ENCODE measurements around the gene KSR1.
A peak's percentile ranks its signal among the peaks of the same experiment; 100 is the strongest.
"Not testable (repeated sequence)": the region's sequence is repeated elsewhere in the genome, so short reads cannot be mapped to it uniquely, and the experiment has no call there.

The KSR1 gene

DNA sequence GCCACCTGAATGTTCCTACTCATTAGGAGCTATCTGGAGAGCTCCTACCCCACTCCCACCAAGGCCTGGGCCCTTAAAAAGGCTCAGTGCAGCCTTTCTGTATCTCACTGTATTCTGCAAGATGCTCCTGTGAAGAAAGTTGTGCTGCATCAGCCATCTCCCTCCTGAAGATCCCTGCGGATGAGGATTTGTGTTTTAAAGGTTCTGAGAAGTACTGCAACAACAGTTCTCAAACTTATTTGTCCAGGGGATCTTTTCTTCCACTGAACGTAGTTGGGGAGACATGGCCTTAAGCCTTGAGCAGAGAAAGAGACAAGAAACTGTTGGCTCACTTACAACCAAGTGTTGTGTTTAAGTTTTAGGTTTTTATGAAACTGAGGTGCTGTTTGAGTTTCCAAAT lies 9.6 kb downstream of the KSR1 start:
- H3K23ac ChIP-seq (ENCODE audit: low read length); H2BK15ac ChIP-seq (replicated peaks; ENCODE audit: low read depth); H4K8ac ChIP-seq (ENCODE audit: low read depth, low read length); H3K4me2 ChIP-seq (ENCODE audit: low read length); H4K5ac ChIP-seq (ENCODE audit: low read length); H3K4me3 ChIP-seq (ENCODE audit: low read length); H3K36me3 ChIP-seq (ENCODE audit: control insufficient read depth, insufficient read depth, low read length); H2BK120ac ChIP-seq (ENCODE audit: low read depth, low read length); H2BK5ac ChIP-seq (ENCODE audit: low read length); H3K27ac ChIP-seq (ENCODE audit: low read depth, low read length); H3K4ac ChIP-seq (ENCODE audit: low read depth, low read length); DNase-seq; H2AK5ac ChIP-seq (ENCODE audit: low read length); H3K18ac ChIP-seq (ENCODE audit: low read length); H3K9ac ChIP-seq (ENCODE audit: low read length); H3K4me1 ChIP-seq (ENCODE audit: control insufficient read depth, low read depth, low read length); H3K27me3 ChIP-seq (ENCODE audit: insufficient read depth, low read length, poor library complexity); H3K56ac ChIP-seq (ENCODE audit: low read length): not testable (repeated sequence)
- no CpG with 5 or more reads among the region's 2 CpGs for WGBS (ENCODE audit: extremely low coverage, insufficient coverage, low lambda C conversion rate)
- H3K79me1 ChIP-seq (ENCODE audit: low read length), result peaks cover 15% of the 10 kb centered on the region
- H3K79me2 ChIP-seq (ENCODE audit: control insufficient read depth, insufficient read depth, low read length), result peaks cover 61% of the 10 kb centered on the region

DNA sequence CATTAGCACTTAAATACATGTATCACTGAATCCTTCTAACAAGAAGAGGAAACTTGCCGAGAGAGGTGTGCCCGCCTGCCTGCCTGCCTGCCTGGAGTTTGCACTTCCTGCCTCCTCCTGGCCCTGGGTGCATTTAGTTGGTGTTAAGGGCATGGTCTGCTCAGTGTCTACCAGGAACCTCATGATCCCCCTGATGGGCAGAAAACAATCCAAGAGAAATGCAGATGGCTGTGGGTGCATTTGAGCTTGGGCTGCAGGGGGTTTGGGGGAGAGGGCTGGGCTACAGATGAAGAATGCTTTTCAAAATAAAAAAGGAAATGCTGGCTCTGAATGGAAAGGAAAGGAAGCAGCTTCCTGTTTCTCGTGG lies 10.1 kb downstream of the KSR1 start:
- WGBS (ENCODE audit: extremely low coverage, insufficient coverage, low lambda C conversion rate), result no CpG with 5 or more reads among the region's 3 CpGs
- Histone ChIP-seq H3K27ac (ENCODE audit: low read depth, low read length) (peak overlapping the region; percentile 26), H3K79me1 (ENCODE audit: low read length) (peaks cover 17% of the 10 kb centered on the region), H2BK5ac (ENCODE audit: low read length) (no peak overlapping the region), H3K79me2 (ENCODE audit: control insufficient read depth, insufficient read depth, low read length) (peaks cover 64% of the 10 kb centered on the region), H4K8ac (ENCODE audit: low read depth, low read length) (no peak overlapping the region), H4K5ac (ENCODE audit: low read length) (no peak overlapping the region), H3K18ac (ENCODE audit: low read length) (peak overlapping the region; percentile 44), H3K4me3 (ENCODE audit: low read length) (no peak overlapping the region), H3K4me2 (ENCODE audit: low read length) (no peak overlapping the region), H3K56ac (ENCODE audit: low read length) (no peak overlapping the region), H3K9ac (ENCODE audit: low read length) (no peak overlapping the region), H3K4ac (ENCODE audit: low read depth, low read length) (no peak overlapping the region), H2AK5ac (ENCODE audit: low read length) (no peak overlapping the region), H3K23ac (ENCODE audit: low read length) (no peak overlapping the region), H2BK15ac (replicated peaks; ENCODE audit: low read depth) (no peak overlapping the region), H2BK120ac (ENCODE audit: low read depth, low read length) (no peak overlapping the region), H3K27me3 (ENCODE audit: insufficient read depth, low read length, poor library complexity) (no peaks in the 10 kb centered on the region), H3K36me3 (ENCODE audit: control insufficient read depth, insufficient read depth, low read length) (no peaks in the 10 kb centered on the region), H3K4me1 (ENCODE audit: control insufficient read depth, low read depth, low read length) (peaks cover 5% of the 10 kb centered on the region)
- DNase-seq, result no peak

DNA sequence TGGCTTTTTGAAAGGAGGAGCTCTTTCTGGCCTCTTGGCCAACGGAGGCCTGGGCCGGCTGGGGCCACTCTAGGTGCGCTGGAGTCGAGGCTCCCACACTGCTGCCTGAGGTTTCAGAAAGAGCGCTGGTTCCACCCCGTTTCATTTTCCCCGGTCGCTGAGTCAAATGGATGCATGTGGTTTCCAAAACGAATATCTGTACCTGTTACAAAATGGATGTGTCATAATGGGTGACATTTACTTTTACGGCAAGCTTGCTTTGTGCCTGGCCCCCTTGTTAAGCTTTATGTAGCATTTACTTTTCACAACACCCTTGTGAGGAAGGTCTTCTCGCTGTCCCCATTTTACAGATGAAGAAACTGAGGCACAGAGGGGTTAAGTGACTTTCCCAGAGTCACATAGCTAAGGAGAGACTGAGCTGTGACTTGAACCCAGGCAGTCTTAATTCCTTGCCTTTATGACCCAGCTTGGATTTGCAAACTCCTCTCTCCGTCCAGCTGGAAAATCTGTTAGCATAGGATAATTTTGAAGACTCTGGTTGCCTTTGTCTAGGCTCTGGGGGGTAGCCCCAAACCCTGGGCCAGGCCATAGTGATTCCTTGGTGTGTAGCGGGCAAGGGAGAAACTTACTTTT lies 10.6 kb downstream of the KSR1 start:
- DNase-seq, result no peak
- Histone ChIP-seq H3K18ac (ENCODE audit: low read length) (peak overlapping the region; percentile 44), H3K4me3 (ENCODE audit: low read length) (no peak overlapping the region), H2AK5ac (ENCODE audit: low read length) (no peak overlapping the region), H3K27me3 (ENCODE audit: insufficient read depth, low read length, poor library complexity) (no peaks in the 10 kb centered on the region), H3K4me2 (ENCODE audit: low read length) (no peak overlapping the region), H2BK15ac (replicated peaks; ENCODE audit: low read depth) (no peak overlapping the region), H3K9ac (ENCODE audit: low read length) (no peak overlapping the region), H3K27ac (ENCODE audit: low read depth, low read length) (peak overlapping the region; percentile 26), H2BK120ac (ENCODE audit: low read depth, low read length) (no peak overlapping the region), H3K79me2 (ENCODE audit: control insufficient read depth, insufficient read depth, low read length) (peaks cover 66% of the 10 kb centered on the region), H3K36me3 (ENCODE audit: control insufficient read depth, insufficient read depth, low read length) (no peaks in the 10 kb centered on the region), H4K5ac (ENCODE audit: low read length) (no peak overlapping the region), H3K79me1 (ENCODE audit: low read length) (peaks cover 21% of the 10 kb centered on the region), H3K56ac (ENCODE audit: low read length) (no peak overlapping the region), H3K4ac (ENCODE audit: low read depth, low read length) (peak overlapping the region; percentile 18), H3K23ac (ENCODE audit: low read length) (peak overlapping the region; percentile 15), H2BK5ac (ENCODE audit: low read length) (no peak overlapping the region), H4K8ac (ENCODE audit: low read depth, low read length) (no peak overlapping the region), H3K4me1 (ENCODE audit: control insufficient read depth, low read depth, low read length) (peaks cover 5% of the 10 kb centered on the region)
- no CpG with 5 or more reads among the region's 13 CpGs for WGBS (ENCODE audit: extremely low coverage, insufficient coverage, low lambda C conversion rate)

DNA sequence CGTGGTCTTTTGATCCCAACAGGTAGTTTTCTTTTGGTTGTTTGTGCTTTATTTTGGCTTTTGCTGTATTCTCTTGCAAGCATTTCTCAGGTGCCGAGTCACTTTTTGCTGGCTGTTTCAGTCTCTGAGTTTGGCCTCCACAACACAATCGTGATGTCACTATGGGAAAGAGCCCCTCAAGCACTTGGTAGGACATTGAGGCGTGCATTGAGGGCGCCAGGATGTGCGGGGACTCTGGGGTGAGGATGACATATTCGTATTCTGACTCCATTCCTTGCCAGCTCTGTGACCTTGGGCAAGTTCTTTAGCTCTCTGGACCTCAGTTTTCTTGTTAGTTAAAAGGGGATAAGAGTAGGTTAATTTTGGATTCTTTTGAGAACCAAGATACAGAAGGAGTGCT lies 13.0 kb downstream of the KSR1 start:
- H3K18ac ChIP-seq (ENCODE audit: low read length), result no peak overlapping the region
- H4K5ac ChIP-seq (ENCODE audit: low read length), result no peak overlapping the region
- no peak overlapping the region for H2BK120ac ChIP-seq (ENCODE audit: low read depth, low read length)
- H3K27me3 ChIP-seq (ENCODE audit: insufficient read depth, low read length, poor library complexity), result no peaks in the 10 kb centered on the region
- peaks cover 62% of the 10 kb centered on the region for H3K79me2 ChIP-seq (ENCODE audit: control insufficient read depth, insufficient read depth, low read length)
- DNase-seq, result no peak
- no peaks in the 10 kb centered on the region for H3K36me3 ChIP-seq (ENCODE audit: control insufficient read depth, insufficient read depth, low read length)
- H3K4ac ChIP-seq (ENCODE audit: low read depth, low read length), result no peak overlapping the region
- H3K4me2 ChIP-seq (ENCODE audit: low read length), result no peak overlapping the region
- H3K23ac ChIP-seq (ENCODE audit: low read length), result no peak overlapping the region
- WGBS (ENCODE audit: extremely low coverage, insufficient coverage, low lambda C conversion rate), result no CpG with 5 or more reads among the region's 7 CpGs
- no peak overlapping the region for H3K9ac ChIP-seq (ENCODE audit: low read length)
- no peak overlapping the region for H2AK5ac ChIP-seq (ENCODE audit: low read length)
- no peak overlapping the region for H2BK5ac ChIP-seq (ENCODE audit: low read length)
- H3K4me3 ChIP-seq (ENCODE audit: low read length), result no peak overlapping the region
- no peak overlapping the region for H4K8ac ChIP-seq (ENCODE audit: low read depth, low read length)
- peaks cover 23% of the 10 kb centered on the region for H3K79me1 ChIP-seq (ENCODE audit: low read length)
- H3K4me1 ChIP-seq (ENCODE audit: control insufficient read depth, low read depth, low read length), result peaks cover 16% of the 10 kb centered on the region
- H3K27ac ChIP-seq (ENCODE audit: low read depth, low read length), result no peak overlapping the region
- H3K56ac ChIP-seq (ENCODE audit: low read length), result no peak overlapping the region
- no peak overlapping the region for H2BK15ac ChIP-seq (replicated peaks; ENCODE audit: low read depth)

DNA sequence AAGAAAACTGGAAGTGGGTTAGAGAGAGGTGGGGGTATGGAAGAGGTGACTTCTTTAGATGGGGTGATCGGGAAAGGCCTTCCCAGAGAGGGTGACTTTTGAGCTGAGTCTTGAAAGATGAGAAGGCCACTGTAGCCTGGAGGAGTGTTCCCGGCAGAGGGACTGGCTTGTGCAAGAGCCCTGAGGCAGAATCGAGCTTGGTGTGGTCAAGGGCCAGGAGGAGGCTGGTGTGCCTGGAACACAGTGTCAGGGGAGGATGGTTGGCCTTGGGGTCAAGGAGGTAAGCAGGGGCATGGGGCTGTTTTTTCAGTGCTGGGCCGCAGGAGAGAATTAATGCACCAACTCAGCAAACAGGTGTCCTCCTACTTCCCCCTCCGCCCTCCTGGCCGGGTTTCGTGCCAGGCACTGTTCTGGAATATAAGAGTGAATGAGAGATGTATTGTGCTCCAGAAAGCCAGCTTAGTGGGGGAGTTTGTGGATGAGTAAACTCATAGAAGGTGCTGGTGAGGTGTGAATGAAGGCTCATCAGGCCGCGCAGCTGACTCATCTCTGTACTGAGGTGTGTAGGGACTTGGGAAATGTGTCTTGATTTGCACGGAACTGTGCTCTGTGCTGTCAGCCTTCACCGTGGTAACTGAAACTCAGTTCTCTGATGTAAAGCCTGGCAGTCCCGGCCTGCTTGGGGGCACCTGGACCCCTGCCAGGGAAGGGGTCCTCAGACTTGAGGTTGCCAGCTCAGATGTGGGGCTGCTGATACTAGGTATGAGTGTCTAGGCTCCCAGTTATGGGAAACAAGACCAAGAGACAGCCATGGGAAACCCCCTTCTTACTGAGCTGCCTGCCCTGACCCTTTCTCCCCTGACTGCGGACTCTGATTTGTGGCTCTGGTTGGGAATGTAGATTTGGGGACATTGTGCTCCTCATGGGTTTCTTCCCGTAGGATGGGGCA lies 15.3 kb downstream of the KSR1 start:
- Histone ChIP-seq H3K4me1 (ENCODE audit: control insufficient read depth, low read depth, low read length) (peaks cover 16% of the 10 kb centered on the region), H3K9ac (ENCODE audit: low read length) (no peak overlapping the region), H4K8ac (ENCODE audit: low read depth, low read length) (no peak overlapping the region), H2BK15ac (replicated peaks; ENCODE audit: low read depth) (no peak overlapping the region), H3K56ac (ENCODE audit: low read length) (peak overlapping the region; percentile 20), H2BK120ac (ENCODE audit: low read depth, low read length) (no peak overlapping the region), H4K5ac (ENCODE audit: low read length) (no peak overlapping the region), H3K27me3 (ENCODE audit: insufficient read depth, low read length, poor library complexity) (no peaks in the 10 kb centered on the region), H3K23ac (ENCODE audit: low read length) (peak overlapping the region; percentile 20), H3K4me2 (ENCODE audit: low read length) (no peak overlapping the region), H3K27ac (ENCODE audit: low read depth, low read length) (no peak overlapping the region), H3K4ac (ENCODE audit: low read depth, low read length) (no peak overlapping the region), H2BK5ac (ENCODE audit: low read length) (peak overlapping the region; percentile 28), H3K79me2 (ENCODE audit: control insufficient read depth, insufficient read depth, low read length) (peaks cover 74% of the 10 kb centered on the region), H3K79me1 (ENCODE audit: low read length) (peaks cover 38% of the 10 kb centered on the region), H3K4me3 (ENCODE audit: low read length) (no peak overlapping the region), H2AK5ac (ENCODE audit: low read length) (no peak overlapping the region), H3K36me3 (ENCODE audit: control insufficient read depth, insufficient read depth, low read length) (no peaks in the 10 kb centered on the region), H3K18ac (ENCODE audit: low read length) (no peak overlapping the region)
- no peak for DNase-seq
- WGBS (ENCODE audit: extremely low coverage, insufficient coverage, low lambda C conversion rate), result no CpG with 5 or more reads among the region's 14 CpGs
